KMS-11 (cell line): ENCODE measurements around the gene RPS6KA5.

Experiments
- H2AFZ ChIP-seq: fragments of 200-600 bp; sonication (generic); 2 replicates; pipeline ENCODE4 v1.6.1; 2016; ENCODE audit warnings: antibody characterized with exemption, mixed run types, low read depth
- H3K27ac ChIP-seq: fragments of 200-600 bp; sonication (generic); 2 replicates; pipeline ENCODE4 v1.6.1; 2016; ENCODE audit warnings: mild to moderate bottlenecking, mixed run types
- H3K27me3 ChIP-seq: fragments of 200-600 bp; sonication (generic); 2 replicates; pipeline ENCODE4 v1.6.1; 2017; ENCODE audit warnings: mild to moderate bottlenecking, low read depth, mixed run types, moderate library complexity; ENCODE audit not compliant: insufficient read depth
- H3K36me3 ChIP-seq: fragments of 200-600 bp; sonication (generic); 2 replicates; pipeline ENCODE4 v1.6.1; 2017; ENCODE audit warnings: mild to moderate bottlenecking, mixed run types; ENCODE audit not compliant: insufficient read depth
- H3K4me1 ChIP-seq: fragments of 200-600 bp; sonication (generic); 2 replicates; pipeline ENCODE4 v1.6.1; 2016; ENCODE audit warnings: mild to moderate bottlenecking, low read depth, mixed run types; ENCODE audit not compliant: poor library complexity, severe bottlenecking
- H3K4me2 ChIP-seq: fragments of 200-600 bp; sonication (generic); 2 replicates; pipeline ENCODE4 v1.7.0; 2016; ENCODE audit warnings: mild to moderate bottlenecking, mixed run types
- H3K4me3 ChIP-seq: fragments of 200-600 bp; sonication (generic); IDR thresholded peaks from 2 replicates; pipeline ENCODE4 v1.6.1; 2017; ENCODE audit warnings: low read depth, low read length, mixed read lengths; ENCODE audit not compliant: insufficient read depth
- H3K79me2 ChIP-seq: fragments of 200-600 bp; sonication (generic); 2 replicates; pipeline ENCODE4 v1.6.1; 2016; ENCODE audit warnings: low read depth, mixed run types; ENCODE audit not compliant: insufficient read depth
- H3K9ac ChIP-seq: fragments of 200-600 bp; sonication (generic); 2 replicates; pipeline ENCODE4 v1.6.1; 2016; ENCODE audit warnings: mild to moderate bottlenecking, mixed run types
- H4K20me1 ChIP-seq: fragments of 200-600 bp; sonication (generic); 2 replicates; pipeline ENCODE4 v1.6.1; 2016; ENCODE audit warnings: mild to moderate bottlenecking, mixed run types; ENCODE audit not compliant: insufficient read depth
- TF ChIP-seq, protein P1 (sequence below): fragments of 200-600 bp; sonication (generic); conservative IDR thresholded peaks from 2 replicates; pipeline ENCODE4 v1.6.1; 2017; ENCODE audit warnings: low read depth, mild to moderate bottlenecking, antibody characterized with exemption, low read length, moderate library complexity, mixed read lengths

The RPS6KA5 gene

DNA sequence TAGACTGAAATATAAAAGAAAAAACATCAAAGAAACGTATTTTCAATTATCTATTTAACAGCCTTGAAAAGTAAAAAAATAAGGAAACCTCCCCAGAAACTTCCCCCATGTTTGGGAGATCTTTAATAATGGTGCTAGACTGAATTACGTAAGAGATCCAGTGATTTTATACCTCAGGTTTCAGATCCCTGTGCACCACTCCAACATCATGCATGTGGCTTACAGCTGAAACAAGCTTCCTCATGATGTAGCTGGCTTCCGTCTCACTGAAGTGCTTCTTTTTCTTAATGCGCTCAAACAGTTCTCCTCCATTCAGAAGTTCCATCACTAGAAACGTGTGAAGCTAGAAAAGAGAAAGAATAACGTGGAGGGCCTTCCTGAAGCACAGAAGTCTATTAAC lies 166.2 kb downstream of the RPS6KA5 start:
- Histone ChIP-seq H3K4me3 (no peak overlapping the region), H3K27ac (no peak overlapping the region), H3K27me3 (no peaks in the 10 kb centered on the region), H3K36me3 (no peaks in the 10 kb centered on the region), H3K4me1 (no peaks in the 10 kb centered on the region), H2AFZ (no peak overlapping the region), H4K20me1 (no peaks in the 10 kb centered on the region), H3K9ac (no peak overlapping the region), H3K4me2 (no peak overlapping the region), H3K79me2 (no peaks in the 10 kb centered on the region)
- TF ChIP-seq, protein P1, sequence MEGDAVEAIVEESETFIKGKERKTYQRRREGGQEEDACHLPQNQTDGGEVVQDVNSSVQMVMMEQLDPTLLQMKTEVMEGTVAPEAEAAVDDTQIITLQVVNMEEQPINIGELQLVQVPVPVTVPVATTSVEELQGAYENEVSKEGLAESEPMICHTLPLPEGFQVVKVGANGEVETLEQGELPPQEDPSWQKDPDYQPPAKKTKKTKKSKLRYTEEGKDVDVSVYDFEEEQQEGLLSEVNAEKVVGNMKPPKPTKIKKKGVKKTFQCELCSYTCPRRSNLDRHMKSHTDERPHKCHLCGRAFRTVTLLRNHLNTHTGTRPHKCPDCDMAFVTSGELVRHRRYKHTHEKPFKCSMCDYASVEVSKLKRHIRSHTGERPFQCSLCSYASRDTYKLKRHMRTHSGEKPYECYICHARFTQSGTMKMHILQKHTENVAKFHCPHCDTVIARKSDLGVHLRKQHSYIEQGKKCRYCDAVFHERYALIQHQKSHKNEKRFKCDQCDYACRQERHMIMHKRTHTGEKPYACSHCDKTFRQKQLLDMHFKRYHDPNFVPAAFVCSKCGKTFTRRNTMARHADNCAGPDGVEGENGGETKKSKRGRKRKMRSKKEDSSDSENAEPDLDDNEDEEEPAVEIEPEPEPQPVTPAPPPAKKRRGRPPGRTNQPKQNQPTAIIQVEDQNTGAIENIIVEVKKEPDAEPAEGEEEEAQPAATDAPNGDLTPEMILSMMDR = no peak

DNA sequence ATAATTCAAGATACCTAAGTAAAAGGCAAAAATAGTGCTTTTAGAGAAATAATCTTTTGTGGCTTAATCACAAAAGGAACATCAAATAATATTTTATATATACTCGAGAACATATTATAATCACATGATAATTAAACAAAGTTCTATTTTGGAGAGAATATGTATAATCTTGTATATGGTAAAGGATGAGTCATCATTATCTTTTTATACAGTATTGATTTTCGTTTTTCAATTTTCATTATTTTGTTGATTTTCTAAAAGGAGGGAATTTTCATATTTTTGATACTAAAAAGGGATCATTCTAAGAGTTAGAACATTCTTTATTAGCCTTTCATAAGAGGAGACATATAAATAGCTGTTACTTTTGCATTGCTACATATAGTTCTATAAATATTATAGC lies 166.9 kb downstream of the RPS6KA5 start:
- Histone ChIP-seq H3K27me3 (no peaks in the 10 kb centered on the region), H3K9ac (no peak overlapping the region), H2AFZ (no peak overlapping the region), H3K27ac (no peak overlapping the region), H3K4me1 (no peaks in the 10 kb centered on the region), H4K20me1 (no peaks in the 10 kb centered on the region), H3K4me3 (no peak overlapping the region), H3K79me2 (no peaks in the 10 kb centered on the region), H3K4me2 (no peak overlapping the region), H3K36me3 (no peaks in the 10 kb centered on the region)
- TF ChIP-seq, protein P1 = no peak

DNA sequence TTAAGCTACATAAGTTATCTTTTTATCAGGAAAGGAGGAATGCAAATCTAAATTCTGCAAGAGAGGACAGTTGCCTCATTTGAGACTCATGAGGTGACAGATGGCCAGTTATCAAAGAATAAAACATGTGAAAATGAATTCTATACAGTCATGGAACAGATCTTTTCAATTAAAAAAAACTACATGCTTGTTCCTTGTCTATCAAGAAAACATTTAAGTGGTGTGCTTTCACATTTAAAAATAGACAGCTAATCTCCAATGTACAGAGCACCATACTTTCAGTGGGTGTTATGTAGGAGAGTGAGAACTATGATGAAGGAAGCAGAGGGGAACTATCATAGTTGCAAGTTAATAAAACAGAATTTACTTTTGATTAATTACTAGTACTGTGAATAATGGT lies 167.5 kb downstream of the RPS6KA5 start:
- H3K27ac ChIP-seq = no peak overlapping the region
- no peak overlapping the region for H2AFZ ChIP-seq
- H4K20me1 ChIP-seq = no peaks in the 10 kb centered on the region
- H3K79me2 ChIP-seq = no peaks in the 10 kb centered on the region
- no peak overlapping the region for H3K9ac ChIP-seq
- H3K27me3 ChIP-seq = no peaks in the 10 kb centered on the region
- no peaks in the 10 kb centered on the region for H3K36me3 ChIP-seq
- H3K4me1 ChIP-seq = no peaks in the 10 kb centered on the region
- TF ChIP-seq, protein P1 = no peak
- no peak overlapping the region for H3K4me3 ChIP-seq
- H3K4me2 ChIP-seq = no peak overlapping the region

DNA sequence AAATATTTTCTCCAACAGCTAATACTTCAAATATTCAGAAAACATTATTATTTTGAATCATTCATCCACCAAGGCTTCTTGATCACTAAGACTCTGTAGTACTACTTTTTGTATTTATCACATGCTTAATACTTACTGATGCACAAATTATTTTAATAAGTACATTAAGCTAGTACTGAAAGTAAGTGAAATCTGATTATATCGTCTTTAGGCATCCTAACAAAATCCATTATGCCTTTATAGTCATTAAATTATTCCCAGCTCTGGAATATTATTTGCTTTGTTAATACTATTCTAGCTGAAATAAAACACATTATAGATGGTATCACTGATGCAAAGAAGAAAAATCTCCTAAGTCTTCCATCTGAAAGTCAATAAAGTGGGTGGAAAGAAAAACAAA lies 169.1 kb downstream of the RPS6KA5 start:
- TF ChIP-seq, protein P1 = no peak
- Histone ChIP-seq H3K36me3 (no peaks in the 10 kb centered on the region), H4K20me1 (no peaks in the 10 kb centered on the region), H3K9ac (no peak overlapping the region), H3K79me2 (no peaks in the 10 kb centered on the region), H3K4me2 (no peak overlapping the region), H3K4me3 (no peak overlapping the region), H2AFZ (no peak overlapping the region), H3K27me3 (no peaks in the 10 kb centered on the region), H3K27ac (no peak overlapping the region), H3K4me1 (no peaks in the 10 kb centered on the region)
